NCI-H1436 treated with DMSO at 0.1 percent for 48 hours (cell line): ENCODE data around the gene PIEZO2.

Experiments
- DNase-seq: peaks from one replicate; lab custom pipeline; 2025; lab: John Stamatoyannopoulos, UW

Gene PIEZO2

GRCh38 chr18:10732990-10733389 lies 416.4 kb downstream of the PIEZO2 start:
- no peak for DNase-seq

- no peak for DNase-seq
These were observed 421.9 kb downstream of the PIEZO2 start for GRCh38 chr18:10727477-10727876.

GRCh38 chr18:10726198-10727068 lies 422.9 kb downstream of the PIEZO2 start:
- no peak for DNase-seq

- no peak for DNase-seq
These were observed 424.7 kb downstream of the PIEZO2 start for GRCh38 chr18:10724666-10725065.

- DNase-seq: no peak
These were observed 425.9 kb downstream of the PIEZO2 start for GRCh38 chr18:10723496-10723895.

- DNase-seq: no peak
These were observed 430.6 kb downstream of the PIEZO2 start for GRCh38 chr18:10718809-10719208.

- DNase-seq: no peak
These were observed 433.6 kb downstream of the PIEZO2 start for GRCh38 chr18:10715791-10716190.

- DNase-seq: no peak
These were observed 436.0 kb downstream of the PIEZO2 start for GRCh38 chr18:10713409-10713808.

GRCh38 chr18:10707294-10707693 lies 442.1 kb downstream of the PIEZO2 start:
- DNase-seq: no peak

- DNase-seq: no peak
These were observed 443.6 kb downstream of the PIEZO2 start for GRCh38 chr18:10705786-10706185.

- no peak for DNase-seq
These were observed 444.1 kb downstream of the PIEZO2 start for GRCh38 chr18:10705291-10705690.

- no peak for DNase-seq
These were observed 447.2 kb downstream of the PIEZO2 start for GRCh38 chr18:10702206-10702605.

GRCh38 chr18:10690366-10690765 lies 459.0 kb downstream of the PIEZO2 start:
- no peak for DNase-seq

GRCh38 chr18:10690035-10690329 lies 459.4 kb downstream of the PIEZO2 start:
- no peak for DNase-seq

- no peak for DNase-seq
These were observed 459.9 kb downstream of the PIEZO2 start for GRCh38 chr18:10689236-10690034.

GRCh38 chr18:10688766-10689165 lies 460.6 kb downstream of the PIEZO2 start:
- DNase-seq: no peak

GRCh38 chr18:10687161-10687925 lies 462.0 kb downstream of the PIEZO2 start:
- no peak for DNase-seq

- no peak for DNase-seq
These were observed 463.1 kb downstream of the PIEZO2 start for GRCh38 chr18:10686308-10686707.

GRCh38 chr18:10685484-10685883 lies 463.9 kb downstream of the PIEZO2 start:
- no peak for DNase-seq

GRCh38 chr18:10682368-10682714 lies 467.0 kb downstream of the PIEZO2 start:
- DNase-seq: no peak

- DNase-seq: no peak
These were observed 467.6 kb downstream of the PIEZO2 start for GRCh38 chr18:10681581-10682367.

GRCh38 chr18:10680271-10680596 lies 469.1 kb downstream of the PIEZO2 start:
- no peak for DNase-seq
